CD4-positive, alpha-beta T cell treated with Interleukin-2 at 100 ng/mL for 4 hours (primary cell): ENCODE measurements around the gene TDRD3.
"Not testable (repeated sequence)": the region's sequence is repeated elsewhere in the genome, so short reads cannot be mapped to it uniquely, and the experiment has no call there.

Experiments
- DNase-seq: peaks from one replicate; pipeline ENCODE4 v3.0.0-alpha.2; 2020; ENCODE audit warnings: low spot score

TDRD3 gene

GRCh38 chr13:60398907-60399589 is 2.0 kb downstream of the TDRD3 start:
- peak; percentile 52 for DNase-seq

GRCh38 chr13:60402022-60402421 is 5.0 kb downstream of the TDRD3 start:
- DNase-seq = no peak

GRCh38 chr13:60407095-60407494 is 10.1 kb downstream of the TDRD3 start:
- no peak for DNase-seq

DNA sequence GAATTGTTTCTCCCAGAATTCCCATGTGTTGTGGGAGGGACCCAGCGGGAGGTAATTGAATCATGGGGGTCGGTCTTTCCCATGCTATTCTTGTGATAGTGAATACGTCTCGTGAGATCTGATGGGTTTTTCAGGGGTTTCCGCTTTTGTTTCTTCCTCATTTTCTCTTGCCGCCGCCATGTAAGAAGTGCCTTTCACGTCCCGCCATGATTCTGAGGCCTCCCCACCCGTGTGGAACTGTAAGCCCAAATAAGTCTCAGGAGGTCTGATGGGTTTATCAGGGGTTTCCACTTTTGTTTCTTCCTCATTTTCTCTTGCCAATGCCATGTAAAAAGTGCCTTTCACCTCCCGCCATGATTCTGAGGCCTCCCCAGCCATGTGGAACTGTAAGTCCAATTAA is 10.8 kb downstream of the TDRD3 start:
- not testable (repeated sequence) for DNase-seq

GRCh38 chr13:60409574-60410292 is 12.7 kb downstream of the TDRD3 start:
- not testable (repeated sequence) for DNase-seq

GRCh38 chr13:60410299-60410698 is 13.3 kb downstream of the TDRD3 start:
- DNase-seq = no peak

GRCh38 chr13:60411464-60411863 is 14.4 kb downstream of the TDRD3 start:
- no peak for DNase-seq

DNA sequence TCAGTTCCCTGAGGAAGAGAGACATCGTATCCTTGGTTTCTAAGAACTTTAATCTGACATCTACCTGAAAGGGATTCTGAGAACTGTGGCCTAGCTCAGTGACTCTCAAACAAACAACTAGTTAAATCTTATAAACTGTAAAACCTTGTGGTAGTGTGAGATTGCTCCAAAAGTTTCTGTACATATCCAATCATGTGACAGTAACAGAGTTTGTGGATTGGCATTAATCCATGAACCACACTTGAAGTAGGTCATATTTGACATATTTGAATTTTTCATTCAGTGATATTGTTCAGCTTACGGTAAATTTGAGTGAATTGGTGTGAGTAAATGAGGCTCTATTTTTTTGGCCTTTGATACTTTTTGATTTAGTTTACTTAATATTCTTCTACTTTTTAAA is 15.0 kb downstream of the TDRD3 start:
- no peak for DNase-seq

GRCh38 chr13:60412909-60413616 is 16.0 kb downstream of the TDRD3 start:
- DNase-seq = no peak

- no peak for DNase-seq
Measured at GRCh38 chr13:60414177-60414576, 17.2 kb downstream of the TDRD3 start.

DNA sequence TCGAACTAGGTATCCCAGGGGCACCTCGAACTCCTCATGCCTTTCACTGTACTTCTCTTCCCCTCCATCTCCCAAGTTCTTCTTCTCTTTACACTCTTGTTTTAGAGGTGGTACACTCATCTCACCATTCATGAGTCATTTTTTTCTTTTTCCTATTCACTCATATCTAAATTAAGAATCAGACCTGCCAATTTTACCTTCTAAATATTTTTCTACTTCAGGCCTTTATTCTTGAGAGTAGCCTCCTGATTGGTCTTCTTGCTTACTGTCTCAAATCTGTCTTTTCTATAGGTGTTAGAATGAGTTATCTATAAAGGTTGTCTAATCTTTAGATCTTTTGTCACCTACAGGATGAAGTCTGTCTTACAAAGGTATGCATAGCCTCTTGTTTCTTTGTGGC is 20.7 kb downstream of the TDRD3 start:
- DNase-seq = no peak

GRCh38 chr13:60418954-60419353 is 21.9 kb downstream of the TDRD3 start:
- no peak for DNase-seq

GRCh38 chr13:60425332-60425731 is 28.3 kb downstream of the TDRD3 start:
- DNase-seq = no peak

DNA sequence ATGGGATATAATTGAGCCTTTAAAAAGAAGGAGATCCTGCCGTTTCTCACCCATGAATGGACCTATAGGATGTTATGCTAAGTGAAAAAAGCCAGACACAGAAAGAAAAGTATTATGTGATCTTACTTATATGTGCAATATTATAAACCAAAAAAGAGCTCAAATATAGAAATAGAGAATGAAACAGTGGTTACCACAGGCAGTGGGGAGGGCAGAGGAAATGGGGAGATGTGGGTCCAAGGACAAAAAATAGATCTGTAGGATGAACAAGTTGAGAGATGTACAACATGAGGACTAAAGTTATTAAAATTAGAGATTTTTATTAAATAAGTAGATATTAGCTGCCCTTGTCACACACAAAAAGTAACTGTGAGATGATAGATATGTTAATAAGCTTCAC is 29.1 kb downstream of the TDRD3 start:
- DNase-seq = no peak

GRCh38 chr13:60427285-60427684 is 30.3 kb downstream of the TDRD3 start:
- DNase-seq = peak; percentile 27

DNA sequence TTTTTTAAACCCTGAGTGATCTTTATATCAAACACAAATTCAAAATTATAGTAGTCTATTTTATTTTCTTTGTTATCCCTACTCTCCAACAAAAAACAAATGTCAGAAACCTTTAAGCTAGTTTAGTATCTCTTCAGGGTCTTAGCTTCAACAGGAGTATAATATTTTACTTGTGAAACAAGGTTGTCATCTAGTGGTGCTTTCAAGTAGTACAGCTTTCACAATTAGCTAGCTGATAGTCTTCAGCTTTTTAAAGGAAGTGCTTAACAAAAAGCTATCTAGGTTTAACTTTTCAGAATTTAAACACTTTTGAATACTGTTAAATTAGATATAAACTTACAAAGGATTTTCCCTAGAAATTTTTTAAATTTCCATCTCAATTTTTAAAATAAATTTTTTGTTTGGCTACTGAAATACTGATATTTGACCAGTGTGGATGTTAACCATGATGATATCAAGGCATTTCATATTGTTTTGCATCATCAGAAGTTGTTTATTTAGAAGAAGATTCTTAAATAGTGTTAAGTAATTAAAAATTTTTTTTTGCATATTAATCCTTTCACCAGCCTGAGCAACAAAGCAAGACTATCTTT is 34.2 kb downstream of the TDRD3 start:
- DNase-seq = peak; percentile 70

GRCh38 chr13:60433505-60433904 is 36.5 kb downstream of the TDRD3 start:
- no peak for DNase-seq

GRCh38 chr13:60435762-60436374 is 38.8 kb downstream of the TDRD3 start:
- DNase-seq = no peak

- DNase-seq = no peak
Measured at GRCh38 chr13:60439201-60439600, 42.2 kb downstream of the TDRD3 start.

- DNase-seq = no peak
Measured at GRCh38 chr13:60441761-60442160, 44.7 kb downstream of the TDRD3 start.

GRCh38 chr13:60448907-60449510 is 52.0 kb downstream of the TDRD3 start:
- DNase-seq = peak; percentile 35

DNA sequence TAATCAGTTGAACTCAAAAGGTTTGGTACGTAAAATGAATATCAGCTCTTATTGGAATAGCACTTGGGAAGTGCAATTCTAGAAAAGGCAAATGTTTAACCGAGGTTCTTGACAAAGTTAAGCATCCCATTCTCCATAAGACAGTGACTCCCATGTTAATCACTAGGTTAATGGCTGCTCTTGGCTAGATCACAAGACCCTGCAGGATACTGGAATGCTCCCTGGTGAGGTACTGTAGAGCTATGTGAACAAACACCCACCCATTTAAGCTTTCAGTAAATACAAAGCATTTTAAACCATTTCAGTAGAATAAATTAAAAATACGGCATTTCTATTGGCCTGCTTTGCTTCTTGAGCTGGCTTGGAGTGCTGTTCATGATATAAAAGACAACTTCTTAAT is 56.5 kb downstream of the TDRD3 start:
- DNase-seq = no peak
